Stimulated activated CD4-positive, alpha-beta T cell treated with anti-CD3 and anti-CD28 coated beads, Interleukin-2, amount 100 ng/mL, for 4 hours (primary cell): ENCODE results near the gene SSX4B.
"Not testable (repeated sequence)": the region's sequence is repeated elsewhere in the genome, so short reads cannot be mapped to it uniquely, and the experiment has no call there.

Experiments used
- DNase-seq: peaks from one replicate; pipeline ENCODE4 v3.0.0-alpha.2; 2020; ENCODE audit warnings: low read depth

The SSX4B gene, protein sequence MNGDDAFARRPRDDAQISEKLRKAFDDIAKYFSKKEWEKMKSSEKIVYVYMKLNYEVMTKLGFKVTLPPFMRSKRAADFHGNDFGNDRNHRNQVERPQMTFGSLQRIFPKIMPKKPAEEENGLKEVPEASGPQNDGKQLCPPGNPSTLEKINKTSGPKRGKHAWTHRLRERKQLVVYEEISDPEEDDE

DNA sequence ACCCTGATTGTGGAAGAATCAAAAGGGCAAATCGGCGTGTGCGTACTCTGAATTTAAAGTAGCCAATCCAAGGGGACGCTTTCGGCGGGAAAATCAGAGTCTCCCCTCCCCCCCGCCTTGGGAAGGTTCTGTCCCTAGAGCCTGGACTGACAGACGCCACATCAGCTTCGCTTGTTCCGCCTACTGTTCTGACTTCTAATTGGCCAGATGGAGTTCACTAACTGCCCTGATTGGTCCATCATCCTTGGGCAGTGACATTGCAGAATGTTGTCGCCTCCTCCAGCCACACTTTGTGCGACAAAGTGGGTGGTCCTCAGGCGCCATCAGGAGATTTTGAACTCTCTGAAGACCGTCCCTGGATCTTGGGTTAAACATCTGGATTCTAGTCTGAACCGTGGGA is at the start of gene SSX4B:
SSX4B (minus strand) TSS at position 101 of the 400 bp plus-strand sequence. CDS start 588 bp downstream, outside the sequence.
- DNase-seq: not testable (repeated sequence)

DNA sequence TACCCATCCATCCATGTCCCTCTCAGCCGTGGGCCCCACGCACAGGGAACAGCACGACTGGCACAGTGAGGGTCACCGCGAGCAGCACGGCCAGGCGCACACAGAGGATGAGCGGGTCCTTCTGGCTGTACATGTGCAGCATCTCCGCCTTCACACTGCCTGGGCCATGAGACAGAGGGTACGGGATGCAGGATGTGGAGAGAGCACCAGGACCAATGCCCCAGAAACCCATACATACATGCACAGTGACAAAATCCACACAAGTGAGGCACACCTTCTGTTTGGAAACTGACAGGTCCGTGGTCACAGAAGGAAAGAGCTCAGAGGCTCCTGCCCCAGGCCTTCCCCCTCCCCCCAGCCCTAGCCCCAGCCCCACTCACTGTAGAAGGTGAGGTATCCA is 48.8 kb upstream of the SSX4B start:
- DNase-seq: no peak

DNA sequence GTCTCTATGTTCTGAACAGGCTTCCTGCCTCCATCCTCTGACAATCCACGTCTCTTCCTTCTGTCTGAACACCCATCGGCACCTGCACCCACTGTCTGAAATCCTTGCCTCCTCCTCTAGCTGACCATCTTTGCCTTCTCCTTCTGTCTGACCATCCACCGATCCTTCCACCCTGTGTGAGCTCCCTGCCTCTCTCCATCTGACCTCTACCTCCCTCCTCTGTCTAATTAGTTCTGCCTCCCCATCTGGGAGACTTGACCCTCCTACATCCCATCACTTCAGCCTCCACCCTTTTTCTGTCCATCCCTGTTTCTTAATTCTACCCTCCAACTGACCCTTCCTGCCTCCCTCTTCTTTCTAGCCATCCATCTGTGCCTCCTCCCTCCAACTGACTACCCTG is 48.3 kb upstream of the SSX4B start:
- DNase-seq: no peak

DNA sequence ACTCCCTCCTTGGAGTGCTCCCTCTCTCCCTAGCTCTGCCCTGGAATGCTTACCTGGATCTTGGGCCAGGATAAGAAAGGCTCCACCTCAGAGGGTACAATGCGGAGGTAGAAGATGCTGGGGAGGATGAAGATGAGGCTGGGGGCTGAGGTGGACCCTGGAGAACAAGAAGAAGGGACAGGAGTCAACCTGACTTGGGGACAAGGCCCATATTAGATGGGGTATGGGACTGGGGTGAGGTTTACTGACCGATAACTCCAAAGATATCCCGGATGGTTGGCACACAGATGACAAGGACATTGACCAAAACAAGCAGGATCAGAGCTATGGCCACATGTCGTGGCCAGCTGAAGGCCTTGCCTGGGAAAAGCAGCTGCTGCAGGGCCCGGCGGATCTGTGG is 47.7 kb upstream of the SSX4B start:
- no peak for DNase-seq

DNA sequence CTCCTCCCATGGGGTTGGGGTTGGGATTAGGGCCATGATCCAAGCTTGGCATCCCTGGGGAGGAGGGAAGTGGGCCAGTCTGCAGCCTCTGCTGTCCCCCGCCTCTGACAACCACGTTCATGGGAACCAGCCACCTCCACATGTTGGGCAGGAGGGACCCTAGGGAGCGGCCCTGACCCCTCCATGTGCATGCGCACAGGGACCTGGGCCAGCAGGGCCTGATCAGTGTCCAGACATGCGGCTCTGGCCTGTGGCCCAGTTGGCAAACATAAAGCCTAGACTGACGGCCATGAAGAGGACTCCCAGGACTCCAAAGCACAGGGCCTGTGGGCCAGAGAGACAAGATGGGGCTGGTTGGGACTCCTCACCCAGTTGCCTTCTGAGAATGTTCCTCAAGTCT is 47.0 kb upstream of the SSX4B start:
- no peak for DNase-seq

DNA sequence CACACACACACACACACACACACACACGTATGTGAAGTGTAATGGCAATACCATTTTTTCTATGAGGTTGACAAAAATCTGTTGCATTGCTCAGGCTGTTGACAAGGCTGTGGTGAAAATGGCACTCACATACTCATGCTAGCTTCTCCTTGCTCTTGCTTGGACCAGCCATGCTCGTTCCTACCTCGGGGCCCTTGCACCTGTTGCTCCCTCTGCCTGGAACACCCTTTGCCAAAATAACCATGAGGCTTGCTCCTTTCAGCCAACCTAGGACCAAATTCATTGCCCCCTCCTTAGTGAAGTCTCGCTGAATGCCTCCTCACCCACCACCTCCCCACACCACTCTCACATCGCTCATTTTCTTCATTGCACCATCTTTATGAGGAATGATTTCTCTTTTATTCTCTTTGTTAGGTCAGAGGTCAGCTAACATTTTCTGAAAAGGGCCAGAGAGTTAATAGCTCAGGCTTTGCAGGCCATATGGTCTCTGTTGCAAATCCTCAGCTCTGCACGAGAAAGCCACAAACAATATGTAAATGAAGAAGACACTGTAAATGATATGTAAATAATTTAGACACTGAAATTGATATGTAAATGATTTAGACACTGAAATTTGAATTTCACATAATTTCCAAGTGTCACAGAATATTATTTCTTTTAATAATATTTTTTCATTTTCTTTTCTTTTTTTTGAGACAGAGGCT is 45.0 kb upstream of the SSX4B start:
- DNase-seq: no peak

DNA sequence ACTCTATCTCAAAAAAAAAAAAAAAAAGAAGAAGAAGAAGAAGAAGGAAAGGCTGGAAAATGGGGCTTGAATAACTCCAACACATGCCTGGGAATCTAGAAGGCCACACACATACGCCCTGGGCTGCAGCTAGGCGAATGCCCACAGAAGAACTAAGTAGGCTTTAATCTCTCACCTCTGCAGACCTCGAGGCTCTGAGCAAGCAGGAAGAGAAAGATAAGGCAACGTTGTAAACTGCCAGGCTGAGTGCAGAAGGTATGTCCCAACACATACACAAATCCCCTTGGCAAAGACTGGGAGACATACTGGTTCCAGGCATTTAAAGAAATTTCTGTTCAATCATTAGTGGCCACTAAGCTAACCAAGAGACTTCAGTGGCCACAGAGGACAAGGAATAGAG is 39.9 kb upstream of the SSX4B start:
- DNase-seq: no peak

DNA sequence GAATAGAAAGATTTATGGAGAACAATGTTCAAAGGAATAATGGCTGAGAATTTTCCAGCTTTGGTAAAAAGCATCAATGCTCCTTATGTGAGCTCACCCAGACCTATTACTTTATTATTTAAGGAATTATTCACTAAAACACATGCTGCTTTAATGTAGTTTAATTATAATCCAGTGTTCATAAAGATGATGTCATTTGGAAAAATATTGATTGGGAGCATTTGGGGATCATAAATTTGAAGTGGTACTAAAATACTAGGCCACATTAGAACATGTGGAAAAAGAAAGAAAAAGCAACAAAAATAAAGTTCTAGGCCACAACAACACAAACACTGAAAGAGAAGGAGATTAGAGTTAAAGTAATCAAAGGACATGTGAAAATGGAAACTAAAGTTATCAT is 38.3 kb upstream of the SSX4B start:
- DNase-seq: no peak

DNA sequence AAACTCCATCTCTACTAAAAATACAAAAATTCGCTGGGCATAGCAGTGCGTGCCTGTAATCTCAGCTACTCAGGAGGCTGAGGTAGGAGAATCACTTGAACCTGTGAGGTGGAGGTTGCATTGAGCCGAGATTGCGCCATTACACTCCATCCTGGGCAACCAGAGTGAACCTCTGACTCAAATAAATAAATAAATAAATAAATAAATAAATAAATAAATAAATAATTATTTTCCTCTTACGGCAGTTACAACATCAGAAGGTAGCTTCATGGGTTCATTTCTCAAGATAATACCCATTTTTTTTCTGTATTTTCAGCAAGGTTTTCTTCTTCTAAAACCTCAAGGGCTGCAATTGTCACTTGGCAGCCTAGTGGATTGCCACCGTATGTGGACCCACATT is 35.4 kb upstream of the SSX4B start:
- DNase-seq: not testable (repeated sequence)

DNA sequence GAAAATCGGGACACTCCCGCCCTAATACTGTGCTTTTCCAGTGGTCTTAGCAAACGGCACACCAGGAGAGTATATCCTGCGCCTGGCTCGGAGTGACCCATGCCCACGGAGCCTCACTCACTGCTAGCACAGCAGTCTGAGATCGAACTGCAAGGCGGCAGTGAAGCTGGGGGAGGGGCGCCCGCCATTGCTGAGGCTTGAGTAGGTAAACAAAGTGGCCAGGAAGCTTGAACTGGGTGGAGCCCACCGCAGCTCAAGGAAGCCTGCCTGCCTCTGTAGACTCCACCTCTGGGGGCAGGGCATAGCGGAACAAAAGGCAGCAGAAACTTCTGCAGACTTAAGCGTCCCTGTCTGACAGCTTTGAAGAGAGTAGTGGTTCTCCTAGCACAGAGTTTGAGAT is 22.0 kb upstream of the SSX4B start:
- DNase-seq: not testable (repeated sequence)

DNA sequence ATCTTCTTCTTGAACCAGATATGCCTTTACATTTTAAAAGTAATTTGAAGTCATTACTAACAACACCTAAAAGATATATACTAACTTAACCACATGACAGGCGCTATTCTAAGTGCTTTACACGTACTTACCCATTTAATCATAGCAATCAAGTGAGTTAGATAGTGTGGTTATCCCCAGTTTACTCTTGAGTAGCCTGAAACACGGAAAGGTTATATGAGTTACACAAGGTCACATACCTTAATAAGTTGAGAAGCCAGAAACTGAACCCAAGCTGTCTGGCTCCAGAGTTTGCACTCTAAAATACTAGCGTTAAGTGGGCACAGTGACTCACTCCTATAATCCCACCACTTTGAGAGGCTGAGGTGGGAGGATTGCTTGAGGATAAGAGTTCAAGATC is 18.4 kb upstream of the SSX4B start:
- not testable (repeated sequence) for DNase-seq

DNA sequence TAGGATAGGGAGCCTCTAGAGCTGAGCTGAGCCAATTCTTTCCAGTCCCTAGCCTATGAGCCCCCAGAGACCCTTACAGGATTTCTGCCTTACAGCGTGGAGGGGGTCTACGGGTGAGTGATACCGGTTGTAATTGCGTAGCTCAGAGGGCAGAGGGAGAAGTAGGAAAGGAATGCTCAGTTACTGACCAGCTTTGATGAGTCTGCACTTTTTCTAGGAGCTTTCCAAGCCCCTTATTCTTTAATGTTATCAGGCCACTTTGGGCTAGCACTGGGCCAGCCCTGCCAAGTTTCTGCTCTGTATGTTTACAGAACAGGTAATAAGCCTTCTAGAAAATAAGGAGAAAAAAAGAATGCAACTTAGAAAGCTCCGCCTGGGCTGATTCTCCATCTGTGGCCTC is 17.8 kb upstream of the SSX4B start:
- DNase-seq: not testable (repeated sequence)

DNA sequence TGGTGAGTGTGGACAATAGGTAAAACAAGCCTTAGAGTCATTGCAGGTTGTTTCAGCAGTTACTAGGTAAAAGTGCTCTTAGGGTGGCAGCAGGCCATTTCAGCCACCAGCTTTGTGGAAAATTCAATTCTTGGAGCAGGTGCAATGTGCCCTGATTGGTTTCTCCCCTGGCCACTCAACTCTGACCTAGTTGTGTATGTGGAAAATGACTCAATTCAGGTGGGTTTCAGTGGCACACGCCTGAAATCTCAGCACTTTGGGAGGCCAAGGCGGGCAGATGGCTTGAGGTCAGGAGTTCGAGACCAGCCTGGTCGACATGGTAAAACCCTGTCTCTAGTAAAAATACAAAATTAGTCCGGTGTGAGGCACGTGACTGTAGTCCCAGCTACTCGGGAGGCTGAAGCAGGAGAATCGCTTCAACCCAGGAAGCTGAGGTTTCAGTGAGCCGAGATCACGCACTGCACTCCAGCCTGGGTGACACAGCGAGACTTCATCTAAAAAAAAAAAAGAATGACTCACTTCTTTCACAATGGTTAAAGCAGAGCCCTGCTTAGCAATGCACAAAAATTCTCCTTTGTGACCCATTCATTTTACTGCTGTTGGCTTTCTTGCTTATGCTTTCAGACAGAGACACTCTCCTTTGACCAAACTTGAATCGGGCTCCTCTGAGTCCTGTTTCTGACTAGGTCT is 15.4 kb upstream of the SSX4B start:
- not testable (repeated sequence) for DNase-seq

DNA sequence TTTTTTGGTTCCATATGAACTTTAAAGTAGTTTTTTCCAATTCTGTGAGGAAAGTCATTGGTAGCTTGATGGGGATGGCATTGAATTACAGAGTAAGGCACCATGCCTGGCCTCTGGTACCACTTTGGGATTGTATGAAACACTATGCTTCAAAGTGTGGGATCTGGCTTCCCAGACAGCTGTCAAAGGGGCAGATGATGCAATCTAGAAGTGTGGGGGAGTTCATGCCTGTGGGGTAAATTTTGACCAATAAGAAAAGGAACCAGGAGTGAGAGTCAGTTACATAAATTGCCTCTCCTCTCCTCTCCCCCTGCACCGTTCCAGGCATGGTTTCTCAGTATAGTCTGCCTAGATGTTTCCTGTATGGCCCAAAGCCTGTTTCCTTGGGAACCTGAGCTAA is 13.9 kb downstream of the SSX4B start:
- DNase-seq: not testable (repeated sequence)

DNA sequence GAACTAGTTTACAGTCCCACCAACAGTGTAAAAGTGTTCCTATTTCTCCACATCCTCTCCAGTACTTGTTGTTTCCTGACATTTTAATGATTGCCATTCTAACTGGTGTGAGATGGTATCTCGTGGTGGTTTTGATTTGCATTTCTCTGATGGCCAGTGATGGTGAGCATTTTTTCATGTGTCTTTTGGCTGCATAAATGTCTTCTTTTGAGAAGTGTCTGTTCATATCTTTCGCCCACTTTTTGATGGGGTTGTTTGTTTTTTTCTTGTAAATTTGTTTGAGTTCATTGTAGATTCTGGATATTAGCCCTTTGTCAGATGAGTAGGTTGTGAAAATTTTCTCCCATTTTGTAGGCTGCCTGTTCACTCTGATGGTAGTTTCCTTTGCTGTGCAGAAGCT is 14.8 kb downstream of the SSX4B start:
- not testable (repeated sequence) for DNase-seq

DNA sequence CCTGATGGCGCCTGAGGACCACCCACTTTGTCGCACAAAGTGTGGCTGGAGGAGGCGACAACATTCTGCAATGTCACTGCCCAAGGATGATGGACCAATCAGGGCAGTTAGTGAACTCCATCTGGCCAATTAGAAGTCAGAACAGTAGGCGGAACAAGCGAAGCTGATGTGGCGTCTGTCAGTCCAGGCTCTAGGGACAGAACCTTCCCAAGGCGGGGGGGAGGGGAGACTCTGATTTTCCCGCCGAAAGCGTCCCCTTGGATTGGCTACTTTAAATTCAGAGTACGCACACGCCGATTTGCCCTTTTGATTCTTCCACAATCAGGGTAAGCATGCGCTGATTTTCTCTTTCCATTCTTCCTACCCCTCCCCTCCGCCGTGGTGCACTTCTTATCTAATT is 28.5 kb downstream of the SSX4B start, which contains the start of gene SSX4:
SSX4 (plus strand) TSS at position 301 of the 400 bp plus-strand sequence. CDS start 515 bp downstream, outside the sequence.
- DNase-seq: not testable (repeated sequence)

DNA sequence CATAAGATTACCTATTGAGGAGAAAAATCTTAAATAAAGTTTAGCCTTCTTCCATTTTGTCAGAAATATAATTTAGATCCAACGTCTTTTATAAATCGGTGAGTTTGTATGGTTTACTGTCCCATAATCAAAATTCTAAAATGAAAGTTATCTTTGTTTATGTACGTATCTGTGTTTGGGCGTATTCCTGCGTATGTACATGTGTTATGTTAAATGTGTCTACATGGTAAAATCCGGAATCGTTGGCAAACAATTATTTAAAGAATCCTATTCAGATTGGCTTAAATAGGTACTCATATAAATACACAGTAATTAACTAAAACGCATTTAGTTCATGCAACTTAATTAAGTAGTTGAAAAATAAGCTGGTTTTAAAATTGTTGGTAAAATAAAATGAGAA is 41.4 kb downstream of the SSX4B start:
- DNase-seq: not testable (repeated sequence)

DNA sequence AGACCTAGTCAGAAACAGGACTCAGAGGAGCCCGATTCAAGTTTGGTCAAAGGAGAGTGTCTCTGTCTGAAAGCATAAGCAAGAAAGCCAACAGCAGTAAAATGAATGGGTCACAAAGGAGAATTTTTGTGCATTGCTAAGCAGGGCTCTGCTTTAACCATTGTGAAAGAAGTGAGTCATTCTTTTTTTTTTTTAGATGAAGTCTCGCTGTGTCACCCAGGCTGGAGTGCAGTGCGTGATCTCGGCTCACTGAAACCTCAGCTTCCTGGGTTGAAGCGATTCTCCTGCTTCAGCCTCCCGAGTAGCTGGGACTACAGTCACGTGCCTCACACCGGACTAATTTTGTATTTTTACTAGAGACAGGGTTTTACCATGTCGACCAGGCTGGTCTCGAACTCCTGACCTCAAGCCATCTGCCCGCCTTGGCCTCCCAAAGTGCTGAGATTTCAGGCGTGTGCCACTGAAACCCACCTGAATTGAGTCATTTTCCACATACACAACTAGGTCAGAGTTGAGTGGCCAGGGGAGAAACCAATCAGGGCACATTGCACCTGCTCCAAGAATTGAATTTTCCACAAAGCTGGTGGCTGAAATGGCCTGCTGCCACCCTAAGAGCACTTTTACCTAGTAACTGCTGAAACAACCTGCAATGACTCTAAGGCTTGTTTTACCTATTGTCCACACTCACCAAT is 43.9 kb downstream of the SSX4B start:
- not testable (repeated sequence) for DNase-seq

DNA sequence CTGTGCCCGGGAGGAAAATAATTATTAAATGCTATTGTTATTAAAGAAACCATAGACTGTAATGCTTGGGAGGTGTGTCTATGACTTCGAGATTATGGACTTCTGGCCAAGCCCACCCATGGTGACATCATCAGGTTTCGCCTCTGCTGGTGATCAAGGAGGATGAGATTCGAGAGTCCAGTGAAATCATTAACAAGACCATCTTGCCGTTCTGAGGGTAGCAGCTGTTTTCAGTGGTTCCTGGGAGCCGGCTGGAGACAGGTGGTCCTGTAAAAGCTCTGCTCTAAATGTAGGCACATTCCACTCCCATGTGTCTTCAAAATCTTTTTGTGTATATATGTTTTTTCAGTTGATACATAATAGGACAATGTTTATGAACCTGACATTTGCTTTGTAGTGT is 52.5 kb downstream of the SSX4B start:
- not testable (repeated sequence) for DNase-seq

DNA sequence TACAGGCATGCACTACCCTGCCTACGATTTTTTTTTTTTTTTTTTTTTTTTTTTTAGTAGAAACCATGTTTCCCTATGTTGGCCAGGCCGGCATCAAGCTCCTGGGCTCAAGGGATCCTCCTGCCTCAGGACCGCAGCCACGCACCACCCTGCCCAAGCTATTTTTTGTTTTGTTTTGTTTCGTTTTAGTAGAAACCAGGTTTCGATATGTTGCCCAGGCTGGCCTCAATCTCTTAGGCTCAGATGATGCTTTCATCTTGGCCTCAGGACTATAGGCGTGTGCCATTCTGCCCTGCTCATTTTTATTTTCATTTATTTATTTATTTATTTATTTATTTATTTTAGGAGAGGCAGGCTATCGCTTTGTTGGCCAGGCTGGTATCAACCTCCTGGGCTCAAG is 54.1 kb downstream of the SSX4B start:
- DNase-seq: no peak

DNA sequence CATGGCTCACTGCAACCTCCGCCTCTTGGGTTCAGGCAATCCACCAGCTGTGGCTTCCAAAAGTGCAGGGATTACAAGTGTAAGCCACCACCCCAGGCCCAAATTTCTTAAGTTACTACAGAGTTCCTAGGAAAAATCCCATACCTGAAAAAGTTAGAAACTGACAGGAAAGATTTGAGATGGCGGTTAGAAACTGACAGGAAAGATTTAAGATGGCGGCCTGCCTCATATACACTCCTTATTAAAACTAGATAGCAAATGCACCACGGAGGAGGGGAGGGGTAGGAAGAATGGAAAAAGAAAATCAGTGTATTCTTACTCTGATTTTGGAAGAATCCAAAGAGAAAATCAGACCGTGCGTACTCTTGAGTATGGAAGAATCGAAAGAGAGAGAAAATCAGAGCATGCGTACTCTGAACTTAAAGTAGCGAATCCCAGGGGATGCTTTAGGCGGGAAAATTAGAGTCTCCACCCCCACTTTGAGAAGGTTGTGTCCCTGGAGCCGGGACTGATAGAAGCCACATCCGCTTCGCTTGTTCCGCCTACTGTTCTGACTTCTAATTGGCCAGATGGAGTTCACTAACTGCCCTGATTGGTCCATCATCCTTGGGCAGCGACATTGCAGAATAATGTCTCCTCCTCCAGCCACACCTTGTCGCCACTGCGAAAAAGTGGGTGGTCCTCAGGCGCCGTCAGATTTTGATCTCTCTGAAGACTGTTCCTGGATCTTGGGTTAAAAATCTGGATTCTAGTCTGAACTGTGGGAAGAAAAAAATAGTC is 55.3 kb downstream of the SSX4B start, which contains the start of gene SSX3:
SSX3 (minus strand) TSS at position 389 of the 780 bp plus-strand sequence. CDS start 1,454 bp downstream, outside the sequence.
- DNase-seq: not testable (repeated sequence)
